Measurements from ENCODE around the gene NOP16.
"Not testable (repeated sequence)": the region's sequence is repeated elsewhere in the genome, so short reads cannot be mapped to it uniquely, and the experiment has no call there.

The NOP16 gene

DNA sequence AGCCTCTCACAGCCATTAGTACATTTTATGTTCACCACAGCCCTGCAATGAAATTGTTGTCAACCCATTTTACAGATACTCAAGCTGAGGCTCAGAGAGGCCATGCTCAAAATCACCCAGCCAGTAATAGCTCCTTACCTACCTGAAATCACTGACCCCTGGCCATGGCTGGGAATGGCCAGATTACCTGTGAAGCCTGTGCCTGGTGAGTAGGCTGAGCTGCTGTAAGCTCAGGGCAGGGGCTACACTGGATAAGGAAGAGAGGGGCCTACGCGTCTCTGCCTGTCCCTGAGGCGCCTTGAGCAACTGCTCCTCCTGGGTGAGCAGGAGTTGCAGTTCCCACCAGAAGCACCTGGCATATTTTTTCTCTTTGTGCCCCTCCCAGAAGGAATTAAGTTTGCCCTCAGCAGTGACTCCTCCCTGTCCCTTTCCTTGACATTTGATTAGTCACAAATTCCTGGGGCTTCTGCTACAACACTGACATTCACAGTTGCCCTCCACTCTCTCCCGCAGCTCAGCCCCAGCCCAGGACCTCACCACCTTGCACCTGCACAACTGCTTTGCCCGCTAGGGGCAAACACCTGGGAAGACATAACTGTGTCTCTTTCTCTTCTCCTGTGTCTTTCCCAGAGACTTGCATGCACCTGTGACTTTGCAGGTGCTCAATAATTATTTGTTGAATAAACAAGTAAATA, 22.2 kb upstream of the NOP16 start:
- DNase-seq (ENCODE audit: low read depth), result no peak
- H3K4me3 ChIP-seq (ENCODE audit: low read depth, low read length), result no peak overlapping the region
- TF ChIP-seq, protein P1, sequence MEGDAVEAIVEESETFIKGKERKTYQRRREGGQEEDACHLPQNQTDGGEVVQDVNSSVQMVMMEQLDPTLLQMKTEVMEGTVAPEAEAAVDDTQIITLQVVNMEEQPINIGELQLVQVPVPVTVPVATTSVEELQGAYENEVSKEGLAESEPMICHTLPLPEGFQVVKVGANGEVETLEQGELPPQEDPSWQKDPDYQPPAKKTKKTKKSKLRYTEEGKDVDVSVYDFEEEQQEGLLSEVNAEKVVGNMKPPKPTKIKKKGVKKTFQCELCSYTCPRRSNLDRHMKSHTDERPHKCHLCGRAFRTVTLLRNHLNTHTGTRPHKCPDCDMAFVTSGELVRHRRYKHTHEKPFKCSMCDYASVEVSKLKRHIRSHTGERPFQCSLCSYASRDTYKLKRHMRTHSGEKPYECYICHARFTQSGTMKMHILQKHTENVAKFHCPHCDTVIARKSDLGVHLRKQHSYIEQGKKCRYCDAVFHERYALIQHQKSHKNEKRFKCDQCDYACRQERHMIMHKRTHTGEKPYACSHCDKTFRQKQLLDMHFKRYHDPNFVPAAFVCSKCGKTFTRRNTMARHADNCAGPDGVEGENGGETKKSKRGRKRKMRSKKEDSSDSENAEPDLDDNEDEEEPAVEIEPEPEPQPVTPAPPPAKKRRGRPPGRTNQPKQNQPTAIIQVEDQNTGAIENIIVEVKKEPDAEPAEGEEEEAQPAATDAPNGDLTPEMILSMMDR (IDR thresholded peaks at IDR 0.05; ENCODE audit: low read depth, low read length, missing control alignments), result peak; percentile 11

DNA sequence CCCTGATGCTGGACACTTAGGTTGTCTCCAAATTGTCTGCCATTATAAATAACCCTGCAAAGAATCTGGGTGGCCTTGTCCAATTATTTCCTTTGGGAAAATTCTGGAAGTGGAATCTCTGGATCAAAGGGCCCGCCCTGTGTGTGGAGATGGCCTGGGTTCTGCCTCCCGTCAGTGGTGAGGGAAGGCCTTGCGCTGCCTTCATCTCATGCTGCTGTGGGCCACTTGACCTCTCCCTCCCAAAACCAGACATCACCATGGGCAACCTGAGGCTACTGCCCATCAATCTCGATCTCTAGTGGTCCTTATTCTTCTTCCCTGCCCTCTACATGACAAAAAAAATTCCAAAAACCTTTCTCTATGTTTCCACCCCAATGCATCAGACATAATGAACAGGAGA, 21.4 kb upstream of the NOP16 start:
- TF ChIP-seq, protein P1 (IDR thresholded peaks at IDR 0.05; ENCODE audit: low read depth, low read length, missing control alignments), result no peak
- no peak overlapping the region for H3K4me3 ChIP-seq (ENCODE audit: low read depth, low read length)
- DNase-seq (ENCODE audit: low read depth), result no peak

DNA sequence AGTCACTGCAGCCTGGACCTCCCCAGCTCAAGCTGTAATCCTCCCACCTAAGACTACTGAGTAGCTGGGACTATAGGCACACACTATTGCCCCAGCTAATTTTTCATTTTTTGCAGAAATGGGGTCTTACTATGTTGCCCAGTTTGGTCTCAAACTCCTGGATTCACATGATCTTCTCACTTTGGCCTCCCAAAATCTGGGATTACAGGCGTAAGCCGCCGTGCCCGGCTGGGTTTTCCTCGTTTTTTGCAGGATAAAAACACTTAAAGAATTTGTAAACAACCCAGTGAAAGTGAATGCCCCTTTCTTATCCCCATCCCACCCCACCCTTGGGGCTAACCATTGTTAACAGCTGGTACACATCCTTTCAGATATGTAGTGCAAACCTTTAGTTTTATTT, 20.2 kb upstream of the NOP16 start:
- DNase-seq (ENCODE audit: low read depth), result no peak
- H3K4me3 ChIP-seq (ENCODE audit: low read depth, low read length), result no peak overlapping the region
- TF ChIP-seq, protein P1 (IDR thresholded peaks at IDR 0.05; ENCODE audit: low read depth, low read length, missing control alignments), result no peak

DNA sequence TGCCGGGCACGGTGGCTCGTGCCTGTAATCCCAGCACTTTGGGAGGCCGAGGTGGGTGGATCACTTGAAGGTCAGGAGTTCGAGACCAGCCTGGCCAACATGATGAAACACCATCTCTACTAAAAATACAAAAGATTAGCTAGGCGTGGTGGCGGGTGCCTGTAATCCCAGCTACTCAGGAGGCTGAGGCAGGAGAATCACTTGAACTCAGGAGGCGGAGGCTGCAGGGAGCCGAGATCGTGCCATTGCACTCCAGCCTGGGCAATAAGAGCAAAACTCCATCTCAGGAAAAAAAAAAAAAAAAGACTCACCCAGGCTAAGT, 19.8 kb upstream of the NOP16 start:
- not testable (repeated sequence) for H3K4me3 ChIP-seq (ENCODE audit: low read depth, low read length); DNase-seq (ENCODE audit: low read depth)

DNA sequence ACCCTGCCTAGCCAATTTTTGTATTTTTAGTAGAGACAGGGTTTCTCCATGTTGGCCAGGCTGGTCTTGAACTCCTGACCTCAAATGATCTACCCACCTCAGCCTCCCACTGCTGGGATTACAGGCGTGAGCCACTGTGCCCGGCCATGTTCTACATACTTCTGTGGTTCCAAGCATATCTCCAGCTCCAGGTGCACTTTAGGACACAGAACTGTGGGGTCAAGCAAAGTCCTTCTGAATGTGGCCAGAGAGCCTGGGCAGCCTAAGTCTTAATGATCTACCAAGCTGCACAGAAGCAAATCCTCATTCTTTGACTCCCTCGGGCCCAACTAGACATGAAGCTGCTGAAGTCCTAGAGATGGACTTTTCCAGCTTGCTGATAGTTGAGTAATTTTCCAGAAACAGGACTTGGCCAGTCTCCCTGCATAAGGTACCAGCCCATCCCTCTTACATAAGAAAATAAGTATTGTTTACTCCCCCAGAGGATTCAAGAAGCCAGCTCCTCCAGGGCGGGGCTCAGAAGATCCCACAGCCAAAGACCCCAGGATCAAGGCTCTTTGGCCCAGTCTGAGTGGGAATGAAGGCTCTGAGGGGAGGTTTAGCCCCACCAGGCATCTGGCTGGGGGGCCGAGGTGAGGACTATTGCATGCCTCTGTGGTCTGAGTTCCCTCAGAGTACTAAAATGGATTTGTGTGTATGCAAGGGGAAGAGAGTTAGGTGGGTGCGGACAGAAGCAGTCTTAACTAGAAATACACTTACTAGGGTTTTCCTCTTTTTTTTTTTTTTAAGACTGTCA, 19.3 kb upstream of the NOP16 start:
- no peak for DNase-seq (ENCODE audit: low read depth)
- TF ChIP-seq, protein P1 (IDR thresholded peaks at IDR 0.05; ENCODE audit: low read depth, low read length, missing control alignments), result no peak
- no peak overlapping the region for H3K4me3 ChIP-seq (ENCODE audit: low read depth, low read length)

DNA sequence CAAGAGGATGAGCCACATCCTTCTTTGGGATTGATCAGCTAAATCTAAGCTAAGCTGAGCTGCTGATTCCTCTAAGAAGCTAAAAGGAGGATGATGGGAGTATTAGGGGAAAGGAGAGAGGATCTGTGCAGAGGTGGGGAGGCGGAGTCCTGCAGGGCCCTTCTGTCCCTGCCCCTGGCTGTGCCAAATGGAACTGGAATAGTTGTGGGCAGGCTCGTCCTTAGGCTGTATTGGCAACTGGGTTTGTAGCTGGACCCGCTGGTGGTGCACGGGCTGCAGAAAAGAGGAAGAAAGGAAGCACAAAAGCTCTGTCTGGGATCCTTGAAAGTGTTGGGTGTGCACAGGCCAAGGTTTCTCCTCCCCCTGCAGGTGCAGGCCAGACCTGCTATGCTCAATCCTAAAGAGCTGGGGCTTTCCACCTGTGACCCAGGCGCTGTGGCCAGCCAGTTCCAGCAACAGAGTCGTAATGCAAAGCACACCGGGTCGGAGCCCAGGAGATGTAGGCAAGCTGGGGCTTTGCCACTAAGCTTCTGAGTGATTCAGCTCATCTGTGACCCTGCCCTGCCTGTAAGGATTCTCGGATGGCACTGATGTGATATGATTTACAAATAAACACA, 18.1 kb upstream of the NOP16 start:
- DNase-seq (ENCODE audit: low read depth), result no peak
- TF ChIP-seq, protein P1 (IDR thresholded peaks at IDR 0.05; ENCODE audit: low read depth, low read length, missing control alignments), result no peak
- H3K4me3 ChIP-seq (ENCODE audit: low read depth, low read length), result no peak overlapping the region

DNA sequence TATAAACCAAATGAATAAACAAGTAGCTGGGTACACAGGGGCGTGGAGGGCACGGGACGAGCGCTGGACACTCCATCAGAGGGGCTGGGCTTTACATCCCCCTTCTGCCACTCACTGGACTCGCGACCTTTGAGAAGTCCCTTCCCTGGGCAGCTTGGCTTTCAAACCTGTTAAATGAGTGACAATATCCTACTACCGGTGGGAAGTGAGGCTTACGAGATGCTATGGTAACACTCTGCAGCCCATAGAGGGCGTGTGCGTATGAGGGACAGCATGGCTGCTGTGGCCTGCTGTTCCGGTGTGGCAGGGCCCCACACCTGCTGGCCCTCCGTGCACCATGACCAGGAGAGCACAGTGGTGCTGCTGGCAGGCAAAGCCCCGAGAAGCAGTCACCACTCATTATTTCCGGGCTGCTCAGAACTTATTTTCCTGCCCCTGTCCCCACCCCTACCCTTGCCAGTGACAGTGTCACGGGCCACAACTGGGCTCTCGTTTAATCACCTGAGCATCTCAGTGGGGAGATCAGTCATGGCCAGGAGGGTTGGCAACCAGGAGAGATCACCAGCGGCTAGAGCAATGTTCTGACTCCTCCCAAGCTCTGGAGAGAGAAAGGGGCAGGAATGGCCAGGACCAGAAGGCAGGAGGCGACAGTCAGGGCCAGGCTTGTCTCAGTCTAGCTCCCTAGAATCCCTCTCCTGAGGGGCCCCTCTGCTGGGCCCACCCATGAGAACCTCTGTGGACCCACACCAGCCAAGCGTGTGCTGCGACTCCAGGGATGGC, 17.4 kb upstream of the NOP16 start:
- TF ChIP-seq, protein P1 (IDR thresholded peaks at IDR 0.05; ENCODE audit: low read depth, low read length, missing control alignments), result no peak
- DNase-seq (ENCODE audit: low read depth), result no peak
- no peak overlapping the region for H3K4me3 ChIP-seq (ENCODE audit: low read depth, low read length)
